Stimulated activated CD8-positive, alpha-beta memory T cell treated with anti-CD3 and anti-CD28 coated beads, Interleukin-4, amount 100 ng/mL, for 48 hours (primary cell): Measurements from ENCODE around the gene TPI1.
A peak's percentile ranks its signal among the peaks of the same experiment; 100 is the strongest.
"Not testable (repeated sequence)": the region's sequence is repeated elsewhere in the genome, so short reads cannot be mapped to it uniquely, and the experiment has no call there.

ENCODE experiments used
- DNase-seq: peaks from one replicate; pipeline ENCODE4 v3.0.0-alpha.2; 2020

The TPI1 gene

GRCh38 chr12:6894321-6894720 is 27.0 kb downstream of the TPI1 start:
- DNase-seq = no peak

GRCh38 chr12:6896846-6897435 is 29.6 kb downstream of the TPI1 start:
- DNase-seq = no peak

DNA sequence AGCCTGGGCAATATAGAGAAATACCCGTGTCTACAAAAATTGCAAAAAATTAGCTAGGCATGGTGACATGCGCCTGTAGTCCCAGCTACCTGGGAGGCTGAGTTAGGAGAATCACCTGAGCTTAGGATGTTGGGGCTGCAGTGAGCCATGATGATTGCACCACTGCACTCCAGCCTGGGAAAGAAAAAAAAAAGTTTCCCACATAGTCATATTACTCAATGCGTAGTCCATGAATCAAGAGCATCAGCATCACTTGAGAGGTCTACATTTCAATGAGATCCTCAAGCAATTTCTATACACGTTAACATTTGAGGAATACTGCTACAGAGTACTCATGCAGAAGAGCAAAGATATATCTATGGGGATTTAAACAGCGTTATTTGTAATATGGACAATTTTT is 32.1 kb downstream of the TPI1 start:
- no peak for DNase-seq

DNA sequence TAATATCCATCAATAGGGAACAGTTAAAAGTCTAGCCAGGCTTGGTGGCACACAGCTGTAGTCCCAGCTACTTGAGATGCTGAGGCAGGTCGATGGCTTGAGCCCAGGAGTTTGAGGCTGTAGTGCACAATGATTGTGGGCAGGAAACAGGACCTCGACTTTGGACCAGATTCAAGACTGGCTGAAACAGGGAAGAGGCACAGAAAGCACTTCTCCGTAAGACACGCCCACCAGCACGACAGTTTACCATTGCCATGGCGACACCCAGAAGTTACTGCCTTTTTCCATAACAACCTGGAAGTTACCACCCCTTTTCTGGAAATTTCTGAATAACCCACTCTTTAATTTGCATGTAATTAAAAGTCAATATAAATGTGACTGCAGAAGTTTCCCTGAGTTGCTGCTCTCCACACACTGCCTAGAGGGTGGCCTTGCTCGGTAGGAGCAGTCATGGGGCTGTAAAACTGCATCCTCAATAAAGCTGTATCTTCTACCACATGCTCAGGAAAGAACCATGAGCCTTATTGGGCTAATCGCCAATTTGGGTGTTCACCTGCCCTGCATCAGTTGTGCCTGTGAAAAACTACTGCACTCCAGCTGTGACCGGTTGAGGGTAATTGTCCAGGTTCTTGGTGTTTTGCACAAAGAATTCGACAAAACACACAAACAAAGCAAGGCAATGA is 32.6 kb downstream of the TPI1 start:
- no peak for DNase-seq

DNA sequence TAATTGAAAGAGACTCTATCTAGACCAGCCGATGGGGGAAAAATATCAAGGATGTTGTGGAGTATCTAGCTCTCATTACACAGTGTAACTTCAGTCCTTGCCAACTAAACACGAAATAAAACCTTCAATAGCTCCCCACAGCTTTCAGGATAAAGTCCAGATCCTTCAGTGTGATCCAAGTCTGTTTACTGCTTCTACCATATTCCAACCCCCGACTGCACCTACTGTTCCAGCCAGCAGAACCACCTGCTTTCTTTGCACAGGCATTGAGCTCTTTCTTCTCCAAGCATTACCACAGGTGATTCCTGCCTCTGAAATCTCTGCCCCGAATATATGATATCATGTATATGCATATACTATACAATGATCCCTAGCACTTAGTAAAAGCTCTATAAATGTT is 35.1 kb downstream of the TPI1 start:
- no peak for DNase-seq

DNA sequence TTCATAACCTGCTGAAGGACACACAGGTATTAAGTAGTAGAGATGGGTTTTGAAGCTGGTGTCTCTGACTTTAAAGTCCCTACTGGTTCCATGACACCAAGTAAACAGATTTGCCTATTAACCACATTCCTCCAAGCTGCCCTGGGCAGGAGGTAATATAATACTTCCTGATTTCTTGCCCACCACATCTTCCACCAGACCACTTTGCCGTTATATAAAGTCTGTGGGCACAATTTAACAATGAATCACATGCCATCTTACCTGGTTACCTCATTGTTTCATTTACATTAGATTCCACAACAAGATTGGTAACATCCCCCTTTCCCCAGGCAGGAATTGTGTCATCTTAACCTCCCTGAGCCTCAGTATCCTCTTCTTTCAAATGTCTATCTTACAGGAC is 36.4 kb downstream of the TPI1 start:
- DNase-seq = no peak

- peak; percentile 99 for DNase-seq
Observed at GRCh38 chr12:6904280-6905276, 37.2 kb downstream of the TPI1 start, which contains the start of gene LRRC23. TSS of gene LRRC23 (plus strand) at chr12:6904822. CDS start at chr12:6905634, 812 bp downstream.

DNA sequence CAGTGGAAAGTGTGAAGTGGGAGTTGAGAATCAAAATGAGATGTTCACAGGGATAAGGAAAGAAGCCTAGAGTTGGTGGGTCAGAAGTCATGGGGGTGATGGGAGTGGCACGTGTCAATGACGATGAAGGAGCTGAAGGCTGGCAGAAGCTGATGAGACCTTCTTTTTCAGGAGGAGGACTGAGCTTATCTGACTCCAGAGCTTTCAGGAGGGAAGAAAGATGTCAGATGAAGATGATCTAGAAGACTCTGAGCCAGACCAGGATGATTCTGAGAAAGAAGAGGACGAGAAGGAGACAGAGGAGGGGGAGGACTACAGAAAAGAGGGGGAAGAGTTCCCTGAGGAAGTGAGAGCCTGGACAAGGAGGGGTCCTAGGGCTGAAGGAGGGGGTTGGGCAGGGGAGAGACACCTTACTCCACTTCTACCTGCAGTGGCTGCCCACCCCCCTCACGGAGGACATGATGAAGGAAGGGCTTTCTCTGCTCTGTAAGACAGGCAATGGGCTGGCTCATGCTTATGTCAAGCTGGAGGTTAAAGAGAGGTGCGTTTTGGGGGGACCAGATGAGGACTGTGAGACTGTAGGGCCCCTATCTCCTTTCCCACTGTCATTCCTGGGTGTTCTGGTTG is 38.2 kb downstream of the TPI1 start:
- no peak for DNase-seq

- DNase-seq = not testable (repeated sequence)
Observed at GRCh38 chr12:6908141-6908540, 40.8 kb downstream of the TPI1 start.

DNA sequence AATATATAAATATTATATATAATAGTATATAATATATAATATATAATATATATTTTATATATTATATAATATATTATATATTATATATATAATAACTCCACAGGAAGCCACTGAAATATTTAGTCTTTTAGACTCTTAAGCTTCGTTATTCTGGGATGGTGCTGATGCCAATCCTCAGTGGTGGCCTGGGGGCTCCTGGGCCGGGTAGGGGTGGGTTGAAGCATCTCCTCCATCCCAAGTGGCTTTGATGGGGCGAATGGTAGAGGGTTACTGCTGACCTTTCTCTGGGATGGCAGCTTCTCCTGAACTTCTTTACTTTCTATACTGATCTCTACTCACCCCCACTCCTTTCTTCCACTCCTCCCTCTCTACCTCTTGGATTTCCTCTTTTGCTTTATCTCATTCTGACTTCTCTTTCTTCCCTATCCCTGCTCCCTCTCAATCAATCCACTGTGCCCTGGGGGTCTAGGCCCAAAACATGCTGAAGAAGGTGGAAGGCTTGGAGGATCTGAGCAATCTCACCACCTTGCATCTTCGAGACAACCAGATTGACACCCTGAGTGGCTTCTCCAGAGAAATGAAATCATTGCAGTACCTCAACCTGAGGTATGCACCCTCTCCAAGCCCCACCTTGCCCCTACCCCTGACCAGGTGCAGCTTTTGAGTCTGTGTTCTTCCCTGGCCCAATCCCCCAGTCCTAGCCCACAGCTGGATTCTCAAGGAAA is 42.3 kb downstream of the TPI1 start:
- no peak for DNase-seq

- no peak for DNase-seq
Observed at GRCh38 chr12:6912164-6912935, 45.0 kb downstream of the TPI1 start.

GRCh38 chr12:6914246-6914946 is 47.1 kb downstream of the TPI1 start, which contains the start of gene ENO2:
TSS of gene ENO2 (plus strand) at chr12:6914580. CDS start at chr12:6915833, 1,253 bp downstream.
- peak; percentile 85 for DNase-seq

GRCh38 chr12:6914947-6915788 is 47.8 kb downstream of the TPI1 start:
- no peak for DNase-seq

- no peak for DNase-seq
Observed at GRCh38 chr12:6915789-6916285, 48.5 kb downstream of the TPI1 start.

- DNase-seq = no peak
Observed at GRCh38 chr12:6916426-6917200, 49.3 kb downstream of the TPI1 start.

GRCh38 chr12:6917491-6918231 is 50.3 kb downstream of the TPI1 start:
- DNase-seq = no peak

- no peak for DNase-seq
Observed at GRCh38 chr12:6919588-6919987, 52.3 kb downstream of the TPI1 start.
